NCI-H146 (cell line): ENCODE data around the gene DNAJC11.
"Not testable (repeated sequence)": the region's sequence is repeated elsewhere in the genome, so short reads cannot be mapped to it uniquely, and the experiment has no call there.

Experiments used
- DNase-seq: peaks from one replicate; lab custom pipeline; 2025; lab: John Stamatoyannopoulos, UW

Gene DNAJC11, protein sequence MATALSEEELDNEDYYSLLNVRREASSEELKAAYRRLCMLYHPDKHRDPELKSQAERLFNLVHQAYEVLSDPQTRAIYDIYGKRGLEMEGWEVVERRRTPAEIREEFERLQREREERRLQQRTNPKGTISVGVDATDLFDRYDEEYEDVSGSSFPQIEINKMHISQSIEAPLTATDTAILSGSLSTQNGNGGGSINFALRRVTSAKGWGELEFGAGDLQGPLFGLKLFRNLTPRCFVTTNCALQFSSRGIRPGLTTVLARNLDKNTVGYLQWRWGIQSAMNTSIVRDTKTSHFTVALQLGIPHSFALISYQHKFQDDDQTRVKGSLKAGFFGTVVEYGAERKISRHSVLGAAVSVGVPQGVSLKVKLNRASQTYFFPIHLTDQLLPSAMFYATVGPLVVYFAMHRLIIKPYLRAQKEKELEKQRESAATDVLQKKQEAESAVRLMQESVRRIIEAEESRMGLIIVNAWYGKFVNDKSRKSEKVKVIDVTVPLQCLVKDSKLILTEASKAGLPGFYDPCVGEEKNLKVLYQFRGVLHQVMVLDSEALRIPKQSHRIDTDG

DNA sequence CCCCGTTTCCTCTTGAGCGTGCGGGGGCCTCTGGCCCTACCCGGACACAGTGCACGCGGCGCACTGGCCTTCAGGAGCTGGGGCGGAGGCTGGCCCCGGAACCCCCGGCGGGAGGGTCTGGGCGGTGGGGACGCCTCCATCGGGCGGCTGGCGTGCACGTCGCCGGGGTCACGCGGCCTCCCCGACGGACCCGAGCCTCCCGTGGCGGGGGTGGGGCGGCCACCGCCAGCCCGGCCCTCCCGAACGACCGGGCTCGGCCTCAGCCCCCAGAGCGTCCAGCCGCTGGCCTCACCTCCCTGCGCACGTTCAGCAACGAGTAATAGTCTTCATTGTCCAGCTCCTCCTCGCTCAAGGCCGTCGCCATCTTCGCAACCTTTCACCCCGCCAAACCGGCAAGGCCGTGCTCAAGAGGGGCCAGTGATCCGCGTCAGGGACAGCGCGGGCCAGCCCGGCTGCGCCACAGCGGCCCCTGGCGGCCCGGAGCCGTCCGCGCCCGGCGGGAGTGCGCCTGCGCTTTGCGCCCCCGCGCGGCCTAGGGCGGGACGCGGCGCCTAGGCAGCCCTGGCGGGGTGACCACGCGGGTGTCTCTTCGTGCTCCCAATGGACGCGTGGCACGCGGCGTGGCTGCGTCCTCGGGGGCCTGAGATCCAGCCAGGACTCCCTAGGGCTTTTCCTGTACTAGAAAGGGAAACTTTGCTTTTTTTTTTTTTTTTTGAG lies at the start of gene DNAJC11:
TSS of gene DNAJC11 (minus strand) at position 380 of the 717 bp plus-strand sequence. CDS start at position 364, 16 bp downstream.
- peak; percentile 83 for DNase-seq

DNA sequence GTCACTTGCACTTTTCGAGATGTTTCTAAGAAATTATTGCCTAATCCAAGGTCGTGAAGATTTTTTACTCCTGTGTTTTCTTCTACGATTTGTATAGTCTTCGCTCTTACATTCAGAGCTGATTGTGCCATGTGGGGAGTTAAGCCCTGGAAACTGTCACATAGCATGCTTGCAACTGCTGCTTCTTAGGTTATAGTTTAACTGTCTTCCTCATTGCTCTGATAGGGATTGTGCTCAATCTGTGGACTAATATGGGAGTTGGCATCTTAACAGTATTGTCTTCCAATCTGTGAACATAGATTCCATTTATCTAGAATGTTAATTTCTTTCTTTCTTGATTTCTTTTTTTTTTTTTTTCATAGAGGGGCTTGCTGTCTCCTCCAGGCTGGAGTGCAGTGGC lies 48.9 kb upstream of the DNAJC11 start:
- no peak for DNase-seq

DNA sequence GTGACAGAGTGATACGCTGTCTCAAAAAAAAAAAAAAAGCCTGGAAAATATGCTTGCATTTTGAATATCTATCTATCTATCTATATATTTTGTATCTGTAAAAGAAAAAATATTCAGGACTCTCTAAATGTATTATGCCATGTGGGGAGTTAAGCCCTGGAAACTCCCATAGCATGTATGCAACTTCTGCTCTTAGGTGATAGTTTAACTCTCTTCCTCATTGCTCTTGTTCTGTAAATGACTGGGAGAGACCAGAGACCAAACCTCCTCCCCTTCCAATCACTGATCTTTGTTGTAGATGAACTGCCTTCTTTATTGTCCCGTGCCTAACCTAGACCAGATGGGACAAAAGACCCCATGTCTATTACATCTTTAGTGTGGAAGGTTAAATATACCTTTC lies 46.1 kb upstream of the DNAJC11 start:
- DNase-seq, result no peak

DNA sequence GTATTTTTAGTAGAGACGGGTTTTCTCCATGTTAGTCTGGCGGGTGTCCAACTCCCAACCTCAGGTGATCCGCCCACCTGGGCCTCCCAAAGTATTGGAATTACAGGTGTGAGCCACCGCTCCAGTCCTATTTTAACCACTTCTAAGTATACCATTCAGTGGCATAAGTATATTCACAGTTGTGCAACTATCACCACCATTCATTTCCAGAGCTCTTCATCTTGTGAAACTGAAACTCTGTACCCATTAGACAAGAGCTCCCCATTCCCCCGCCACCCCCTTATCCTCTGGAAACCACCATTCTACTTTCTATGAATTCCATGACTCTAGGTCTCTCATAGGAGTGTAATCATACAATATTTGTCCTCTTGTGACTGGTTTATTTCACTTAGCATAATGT lies 43.5 kb upstream of the DNAJC11 start:
- DNase-seq, result no peak

DNA sequence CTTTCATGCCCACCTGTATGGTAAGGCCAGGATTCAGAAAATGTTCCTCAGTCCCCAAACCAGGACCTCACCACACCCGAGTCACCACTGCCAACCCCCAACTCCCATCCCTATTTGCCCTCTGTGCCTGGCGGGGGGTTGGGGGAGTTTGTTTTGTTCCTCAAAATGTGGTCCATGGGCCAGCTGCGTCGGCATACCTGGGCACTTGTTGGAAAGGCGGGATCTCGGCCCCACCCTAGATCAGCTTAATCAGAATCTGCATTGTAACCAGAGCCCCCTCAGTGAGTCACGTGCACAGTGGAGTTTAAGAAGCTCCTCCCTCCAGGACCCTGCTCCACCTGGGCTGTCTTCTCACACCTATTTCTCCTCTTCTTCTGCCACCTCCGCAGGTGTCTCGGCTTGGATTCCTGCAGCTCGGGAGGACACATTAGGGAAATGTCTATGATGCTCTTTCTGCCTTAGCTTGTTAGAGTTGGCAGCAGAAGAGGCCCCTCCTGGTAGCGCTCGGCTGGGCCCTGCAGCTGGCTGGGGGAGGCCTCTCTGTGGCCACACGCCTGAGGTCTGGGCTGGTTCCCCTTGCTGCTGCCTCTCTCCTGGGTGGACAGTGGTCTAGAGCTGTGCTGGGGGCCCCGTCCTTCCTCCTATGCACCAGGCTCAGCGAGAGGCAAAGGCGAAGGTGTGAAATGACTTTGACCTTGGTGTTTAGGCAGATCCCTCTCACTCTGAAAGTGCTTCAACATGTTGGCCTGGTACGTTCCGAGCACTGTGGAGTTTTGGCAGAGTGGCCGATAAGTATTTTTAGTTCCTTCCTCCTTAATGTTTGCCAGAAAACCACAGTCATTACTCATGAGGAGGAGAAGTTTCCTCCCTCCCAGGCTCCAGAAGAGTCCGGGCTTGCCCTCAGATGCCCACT lies 41.8 kb upstream of the DNAJC11 start:
- DNase-seq, result peak; percentile 34

DNA sequence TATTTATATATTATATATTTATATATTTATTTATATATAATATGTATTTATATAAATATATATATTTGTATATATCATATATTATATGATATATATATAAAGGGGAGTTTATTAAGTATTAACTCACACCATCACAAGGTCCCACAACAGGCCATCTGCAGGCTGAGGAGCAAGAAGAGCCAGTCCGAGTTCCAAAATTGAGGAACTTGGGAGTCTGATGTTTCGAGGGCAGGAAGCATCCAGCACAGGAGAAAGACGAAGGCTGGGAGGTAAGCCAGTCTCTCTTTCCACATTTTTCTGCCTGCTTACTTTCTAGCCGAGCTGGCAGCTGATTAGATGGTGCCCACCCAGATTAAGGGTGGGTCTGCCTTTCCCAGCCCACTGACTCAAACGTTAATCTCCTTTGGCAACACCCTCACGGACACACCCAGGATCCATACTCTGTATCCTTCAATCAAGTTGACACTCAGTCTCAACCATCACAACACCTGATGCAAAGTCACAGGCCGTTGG lies 41.1 kb upstream of the DNAJC11 start:
- not testable (repeated sequence) for DNase-seq

DNA sequence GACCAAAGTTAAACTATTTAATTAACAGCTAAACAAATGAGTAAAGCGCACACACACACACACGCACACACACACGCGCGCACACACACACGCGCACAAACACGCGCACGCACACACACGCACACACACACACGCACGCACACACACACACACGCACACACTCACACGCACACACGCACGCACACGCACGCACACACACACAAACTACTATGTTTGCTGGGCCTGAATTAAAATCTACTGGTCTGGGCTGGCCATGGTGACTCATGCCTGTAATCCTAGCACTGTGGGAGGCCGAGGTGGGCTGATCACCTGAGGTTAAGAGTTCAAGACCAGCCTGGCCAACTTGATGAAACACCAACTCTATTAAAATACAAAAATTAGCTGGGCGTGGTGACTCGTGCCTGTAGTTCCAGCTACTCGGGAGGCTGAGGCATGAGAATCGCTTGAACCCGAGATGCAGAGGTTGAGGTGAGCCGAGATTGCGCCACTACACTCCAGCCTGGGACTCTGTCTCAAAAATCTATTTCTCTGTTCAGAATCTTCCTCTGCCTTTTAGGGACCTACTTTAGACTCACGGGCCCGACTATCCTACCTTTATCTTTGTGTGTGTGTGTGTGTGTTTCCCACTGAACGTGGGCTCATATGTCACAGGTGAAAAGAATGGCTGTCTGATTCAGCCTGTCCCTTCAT lies 37.5 kb upstream of the DNAJC11 start:
- DNase-seq, result no peak

DNA sequence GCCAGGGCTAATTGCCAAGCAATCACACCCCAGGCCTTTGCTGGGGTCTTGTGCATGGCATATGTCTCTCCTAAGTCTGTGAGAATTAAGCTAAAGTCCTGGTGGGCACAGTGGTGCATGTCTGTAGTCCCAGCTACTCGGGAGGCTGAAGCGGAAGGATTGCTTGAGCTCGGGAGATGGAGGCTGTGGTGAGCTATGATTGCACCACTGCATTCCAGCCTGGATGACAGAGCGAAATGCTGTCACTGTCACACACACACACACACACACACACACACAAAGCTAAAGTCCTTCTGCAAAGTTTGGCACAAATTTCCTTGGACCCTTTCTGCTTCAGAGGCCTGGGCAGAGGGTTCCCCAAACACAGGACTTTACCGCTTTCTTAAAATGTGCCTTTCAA lies 31.3 kb upstream of the DNAJC11 start:
- no peak for DNase-seq

DNA sequence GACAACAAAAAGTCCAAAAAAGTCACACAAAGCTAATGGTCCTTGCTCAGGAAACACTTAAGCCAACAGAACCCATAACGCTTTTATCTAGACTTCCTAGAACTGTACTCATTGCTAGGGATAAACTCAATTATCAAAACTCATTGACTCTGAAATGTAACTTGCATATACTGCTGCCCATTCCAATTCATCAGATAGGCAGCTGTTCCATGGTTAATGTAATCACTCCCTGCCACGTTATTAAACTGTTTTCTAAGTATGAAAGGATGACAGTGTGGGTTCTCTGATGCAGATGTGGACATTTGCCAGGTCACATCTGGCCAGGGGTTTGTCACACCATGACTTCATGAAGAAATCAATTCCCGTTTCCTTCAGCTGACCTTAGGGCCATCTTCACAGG lies 30.3 kb upstream of the DNAJC11 start:
- no peak for DNase-seq

DNA sequence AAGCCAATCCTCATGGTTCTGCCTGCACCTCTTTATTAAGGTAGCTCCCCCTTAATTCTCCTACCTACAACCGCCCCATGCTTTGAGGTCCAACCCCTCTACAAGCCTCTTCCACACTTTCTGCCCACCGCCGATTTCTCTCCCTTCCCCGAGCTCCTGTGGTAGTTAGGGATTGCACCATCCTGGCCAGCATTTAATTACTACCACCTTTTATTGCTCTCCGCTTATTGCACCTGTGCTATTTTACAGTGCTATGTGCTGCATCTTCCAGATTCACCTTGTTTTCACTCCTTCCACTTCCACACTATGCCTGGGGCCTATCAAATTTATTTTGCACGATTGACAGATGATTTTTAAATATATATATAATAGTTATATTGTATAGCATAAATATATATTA lies 29.3 kb upstream of the DNAJC11 start:
- no peak for DNase-seq

DNA sequence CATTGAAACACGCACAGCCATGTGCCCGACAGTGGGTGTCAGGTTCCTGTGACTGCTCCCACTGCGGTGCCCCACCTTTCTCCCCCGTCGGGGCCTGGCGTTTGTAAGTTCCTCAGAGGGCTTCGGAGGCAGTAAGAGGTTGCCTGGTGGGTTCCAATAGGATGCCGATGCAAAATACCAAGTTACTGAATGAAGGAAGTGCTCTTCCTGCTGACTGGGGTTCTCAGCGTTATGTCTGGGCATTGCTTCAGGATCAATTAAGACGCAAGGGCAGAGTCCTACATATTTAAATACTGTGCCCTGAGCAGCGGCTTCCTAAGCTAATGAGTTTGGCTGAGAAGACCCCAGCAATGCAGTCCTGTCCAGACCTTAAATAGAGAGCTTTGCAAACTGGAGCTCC lies 28.9 kb upstream of the DNAJC11 start:
- DNase-seq, result no peak

DNA sequence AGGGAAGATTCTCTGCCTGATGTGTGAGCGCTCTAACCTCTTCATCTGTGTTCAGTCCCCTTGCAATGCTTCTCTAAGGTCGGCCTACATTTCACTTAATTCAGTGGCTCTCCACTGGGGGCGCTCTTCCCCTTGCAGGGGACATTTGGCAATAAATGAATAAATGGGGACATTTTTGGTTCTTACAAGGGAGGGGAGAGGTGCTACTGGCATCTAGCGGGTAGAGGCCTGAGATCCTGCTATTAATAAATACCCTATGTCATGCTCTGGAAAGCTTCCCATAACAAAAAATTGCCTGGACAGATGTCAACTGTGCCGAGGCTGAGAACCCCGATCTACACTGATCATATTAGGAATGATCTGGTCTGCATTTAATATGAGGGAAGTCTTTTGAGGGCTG lies 25.9 kb upstream of the DNAJC11 start:
- peak; percentile 14 for DNase-seq

DNA sequence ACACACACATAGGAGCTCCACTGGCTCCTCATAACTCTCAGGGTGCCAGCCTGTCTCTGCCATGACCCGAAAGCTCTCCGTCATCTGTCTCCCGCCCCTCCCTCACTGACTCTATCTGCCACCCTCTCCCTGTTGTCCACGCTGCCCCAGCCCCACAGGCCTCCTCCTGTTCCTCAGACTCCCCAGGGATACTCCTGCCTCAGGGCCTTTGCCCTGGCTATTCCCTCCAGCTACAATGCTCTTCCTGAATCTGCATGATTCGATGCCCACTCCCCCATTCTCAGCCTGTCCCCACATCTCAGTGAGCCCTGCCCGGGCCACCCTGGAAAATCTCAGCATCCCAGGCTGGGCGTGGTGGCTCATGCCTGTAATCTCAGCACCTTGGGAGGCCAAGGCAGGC lies 24.6 kb upstream of the DNAJC11 start:
- no peak for DNase-seq

DNA sequence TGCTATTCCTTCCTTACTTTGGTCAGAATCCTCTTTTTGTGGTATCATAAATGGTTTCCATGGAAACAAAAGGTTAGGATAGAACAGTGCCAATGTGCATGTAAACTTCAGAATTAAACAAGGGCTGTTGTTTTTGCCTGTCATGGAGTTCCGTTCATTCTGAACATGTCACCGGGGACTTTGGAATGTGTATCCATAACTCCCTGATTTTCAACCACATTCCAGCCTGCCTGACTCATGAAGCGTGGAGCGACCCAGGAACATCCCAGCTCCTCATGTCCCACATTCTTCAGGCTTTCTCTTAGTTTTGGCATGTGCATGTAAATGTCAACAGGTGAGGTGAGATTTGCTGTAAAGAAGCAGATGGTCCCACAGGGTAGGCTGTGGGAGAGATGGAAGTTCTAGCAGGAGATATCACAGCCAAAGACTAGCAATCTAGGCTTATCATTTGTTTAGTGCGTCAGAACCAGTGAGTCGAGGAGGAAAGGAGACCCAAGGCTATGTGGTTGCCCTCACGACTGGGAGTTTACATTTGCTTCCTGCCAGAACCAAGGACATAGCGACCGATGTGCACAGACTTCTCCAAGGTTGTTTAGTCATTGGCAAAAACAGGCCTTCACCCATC lies 23.0 kb upstream of the DNAJC11 start:
- no peak for DNase-seq

DNA sequence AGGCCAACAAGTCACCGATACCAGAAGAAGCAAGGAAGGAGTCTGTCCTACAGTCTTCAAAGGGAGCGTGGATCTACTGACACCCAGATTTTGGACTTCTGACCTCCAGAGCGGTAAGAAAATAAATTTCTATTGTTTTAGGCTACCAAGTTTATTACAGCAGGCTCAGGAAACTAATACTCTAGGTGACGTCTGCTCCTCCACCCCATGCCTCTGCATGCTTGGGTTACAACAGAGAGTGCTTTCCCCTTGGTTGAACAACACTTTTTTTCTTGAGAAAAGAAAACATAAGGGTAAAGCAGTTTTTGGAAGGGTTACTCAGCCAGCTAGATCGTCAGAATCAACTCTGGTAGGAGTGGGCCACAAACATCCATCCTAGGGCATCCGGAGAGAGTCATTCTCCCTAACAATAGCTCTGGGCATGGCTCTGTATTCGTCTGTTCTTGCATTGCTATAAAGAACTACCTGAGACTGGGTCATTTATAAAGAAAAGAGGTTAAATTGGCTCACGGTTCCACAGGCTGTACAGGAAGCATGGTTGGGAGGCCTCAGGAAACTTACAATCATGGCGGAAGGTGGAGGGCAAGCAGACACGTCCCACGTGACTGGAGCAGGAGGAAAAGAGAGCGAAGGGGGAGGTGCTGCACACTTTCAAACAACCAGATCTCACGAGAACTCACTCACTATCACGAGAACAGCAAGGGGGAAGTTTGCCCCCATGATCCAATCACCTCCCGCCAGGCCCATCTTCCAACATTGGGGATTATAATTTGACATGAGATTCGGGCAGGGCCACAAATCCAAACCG lies 22.2 kb upstream of the DNAJC11 start:
- no peak for DNase-seq

DNA sequence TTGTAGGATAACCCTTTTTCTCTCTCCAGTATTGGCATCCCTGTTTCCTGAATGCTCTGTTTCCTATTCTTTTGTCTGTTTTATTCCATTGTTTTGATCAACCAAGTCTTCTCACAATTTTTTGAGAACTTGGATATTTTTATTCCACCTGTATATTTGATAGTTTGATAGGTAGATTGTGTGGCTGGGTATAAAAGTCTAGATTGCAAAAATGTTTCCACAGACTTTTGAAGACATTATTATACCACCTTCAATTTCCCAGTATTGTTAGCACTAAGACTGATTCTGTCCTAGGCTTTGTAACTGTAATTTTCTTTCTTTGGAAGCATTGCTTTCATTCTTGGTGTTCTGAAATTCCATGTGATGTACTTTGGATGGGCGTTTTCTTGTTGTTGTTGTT lies 9.6 kb upstream of the DNAJC11 start:
- no peak for DNase-seq

DNA sequence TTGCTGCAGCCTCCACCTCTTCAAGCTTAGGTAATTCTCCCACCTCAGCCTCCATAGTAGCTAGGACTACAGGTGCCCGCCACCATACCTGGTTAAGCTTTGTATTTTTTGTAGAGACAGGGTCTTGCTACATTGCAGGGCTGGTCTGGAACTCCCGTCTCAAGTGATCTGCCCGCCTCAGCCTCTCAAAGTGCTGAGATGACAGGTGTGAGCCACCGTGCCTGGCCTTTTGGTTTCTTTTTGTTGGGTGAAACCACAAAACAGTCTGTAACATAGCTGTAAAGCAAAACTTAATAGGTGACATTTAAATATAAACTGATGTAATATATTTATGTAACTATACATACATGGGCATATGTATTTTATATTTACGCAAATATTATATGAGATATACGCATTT lies 3.1 kb upstream of the DNAJC11 start:
- no peak for DNase-seq

DNA sequence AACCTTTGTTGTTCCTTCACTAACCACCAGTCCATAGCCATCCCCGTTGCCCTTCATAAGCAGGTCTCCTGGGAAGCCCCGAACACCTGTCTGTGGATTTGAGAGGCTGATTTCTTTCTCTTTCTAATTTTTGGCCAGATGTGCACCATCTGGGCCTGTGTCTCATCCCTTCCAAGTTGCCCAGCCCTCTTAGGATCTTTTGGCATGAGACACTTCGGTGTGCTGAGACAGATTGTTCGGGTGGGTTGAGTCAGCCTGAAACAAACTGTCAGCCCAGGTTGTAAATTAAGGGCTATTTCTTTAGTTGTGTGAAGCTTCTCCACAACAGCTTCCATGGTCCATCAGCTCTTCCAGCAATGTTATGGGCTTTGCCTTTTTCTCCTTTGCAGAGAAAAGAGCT lies 1.4 kb upstream of the DNAJC11 start:
- no peak for DNase-seq

DNA sequence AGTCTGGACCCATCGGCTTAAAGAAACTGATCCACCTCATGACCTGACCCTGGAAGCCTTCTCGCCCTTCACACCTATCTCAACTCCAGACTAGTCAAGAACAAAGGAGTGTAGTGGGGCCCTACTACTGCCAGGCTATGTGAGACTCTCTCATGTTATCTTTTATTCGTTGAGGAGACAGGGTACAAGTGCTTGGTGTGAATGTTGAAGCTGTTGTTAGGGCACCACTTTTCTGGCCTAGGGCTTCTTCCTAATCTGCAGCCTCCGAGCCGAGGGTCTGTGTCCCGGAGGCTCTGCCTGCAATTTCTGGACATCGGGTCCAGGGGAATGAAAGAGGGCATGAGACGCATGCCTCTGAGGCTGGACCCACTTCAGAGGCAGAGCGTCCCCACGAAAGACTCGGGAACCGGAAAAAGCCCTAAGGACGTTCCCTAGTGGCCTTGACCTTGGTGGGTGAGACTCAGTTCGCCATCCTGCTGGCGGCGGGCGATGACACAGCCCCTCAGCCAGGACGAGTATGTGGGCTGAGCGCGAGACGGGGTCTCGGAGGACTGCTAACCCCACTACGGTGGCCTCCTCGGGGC lies 671 bp downstream of the DNAJC11 start:
- DNase-seq, result no peak

DNA sequence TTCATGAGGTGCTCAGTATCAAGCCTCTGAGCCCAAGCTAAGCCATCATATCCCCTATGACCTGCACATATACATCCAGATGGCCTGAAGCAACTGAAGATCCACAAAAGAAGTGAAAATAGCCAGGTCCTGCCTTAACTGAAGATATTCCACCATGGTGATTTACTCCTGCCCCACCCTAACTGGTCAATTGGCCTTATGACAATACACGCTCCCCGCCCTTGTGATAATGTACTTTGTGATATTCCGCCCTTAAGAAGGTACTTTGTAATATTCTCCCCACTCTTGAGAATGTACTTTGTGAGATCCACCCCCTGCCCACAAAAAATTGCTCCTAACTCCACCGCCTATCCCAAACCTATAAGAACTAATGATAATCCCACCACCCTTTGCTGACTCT lies 1.7 kb downstream of the DNAJC11 start:
- not testable (repeated sequence) for DNase-seq
